Tibial artery (tissue), 4 donors: ENCODE results near the gene TMEM242.

ENCODE experiments used
- DNase-seq, 2 donors: peaks; one replicate each; pipeline ENCODE4 v3.0.0-alpha.2; 2019
- H3K27ac ChIP-seq, 2 donors: fragments of 200-600 bp; sonication (generic) in 1 of 2; 1 replicate in 1 of 2; 2 replicates in 1 of 2; pipeline ENCODE4 v1.5.1; 2018 to 2019; ENCODE audit warnings: mild to moderate bottlenecking in 1 of 2
- H3K27me3 ChIP-seq, 2 donors: fragments of 200-600 bp; sonication (generic) in 1 of 2; one replicate each; pipeline versions ENCODE4 v1.5.1 to v1.6.0; 2016 to 2019
- H3K36me3 ChIP-seq, 3 donors: fragments of 200-600 bp; sonication (generic) in 2 of 3; one replicate each; pipeline ENCODE4 v1.5.1; 2016 to 2019; ENCODE audit warnings: mild to moderate bottlenecking in 2 of 3
- H3K4me1 ChIP-seq, 4 donors: fragments of 200-600 bp; sonication (generic) in 2 of 4; 1 replicate in 3 of 4; 2 replicates in 1 of 4; pipeline ENCODE4 v1.5.1; 2016 to 2019
- H3K4me3 ChIP-seq, 2 donors: fragments of 200-600 bp; sonication (generic) in 1 of 2; 1 replicate in 1 of 2; 2 replicates in 1 of 2; pipeline ENCODE4 v1.5.1; 2018 to 2019; ENCODE audit warnings: mild to moderate bottlenecking in 2 of 2
- H3K9me3 ChIP-seq, 3 donors: fragments of 200-600 bp; sonication (generic) in 1 of 3; one replicate each; pipeline ENCODE4 v1.5.1; 2016 to 2019
- intact Hi-C: fragments of 100-400 bp; cut with DNase I; formaldehyde crosslinking; loops from one replicate; pipeline ENCODE4 v1.15.0; 2023; ENCODE audit warnings: low total_unique reads
- TF ChIP-seq, protein P1 (sequence below), 2 experiments: fragments of 200-600 bp in 1 of 2; fragments of 450-650 bp in 1 of 2; IDR thresholded peaks; one replicate each; pipeline ENCODE4 v1.5.1; 2017 to 2019; ENCODE audit warnings: antibody characterized with exemption in 2 of 2, mild to moderate bottlenecking in 1 of 2, moderate library complexity in 1 of 2

The TMEM242 gene

DNA sequence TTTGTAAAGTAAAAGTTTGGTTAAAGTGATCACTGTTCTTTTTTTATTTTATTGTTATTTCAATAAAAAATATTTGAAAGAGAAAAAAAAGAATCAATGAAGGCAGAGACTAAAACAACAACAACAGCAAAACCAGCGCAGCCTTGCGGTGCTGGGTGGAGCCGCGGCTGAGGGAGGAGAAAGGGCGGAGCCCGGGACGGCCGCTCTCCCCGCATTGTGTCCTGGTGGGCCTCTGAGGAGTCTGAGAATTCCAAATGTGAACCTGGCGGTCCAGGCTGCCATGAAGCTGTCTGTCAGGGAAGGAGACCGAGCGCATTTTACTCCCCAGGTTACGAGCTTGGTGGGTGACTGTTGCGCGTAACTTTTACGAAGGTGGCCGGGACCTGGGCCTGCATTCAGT is 43.2 kb downstream of the TMEM242 start:
- Histone ChIP-seq H3K4me3 (no peak overlapping the region), H3K4me1 (peaks cover 0 to 6% (median 4%) of the 10 kb centered on the region in 4 donors), H3K27me3 (no peaks in the 10 kb centered on the region), H3K27ac (no peak overlapping the region), H3K36me3 (no peaks in the 10 kb centered on the region), H3K9me3 (no peaks in the 10 kb centered on the region)
- DNase-seq: no peak
- TF ChIP-seq, protein P1, sequence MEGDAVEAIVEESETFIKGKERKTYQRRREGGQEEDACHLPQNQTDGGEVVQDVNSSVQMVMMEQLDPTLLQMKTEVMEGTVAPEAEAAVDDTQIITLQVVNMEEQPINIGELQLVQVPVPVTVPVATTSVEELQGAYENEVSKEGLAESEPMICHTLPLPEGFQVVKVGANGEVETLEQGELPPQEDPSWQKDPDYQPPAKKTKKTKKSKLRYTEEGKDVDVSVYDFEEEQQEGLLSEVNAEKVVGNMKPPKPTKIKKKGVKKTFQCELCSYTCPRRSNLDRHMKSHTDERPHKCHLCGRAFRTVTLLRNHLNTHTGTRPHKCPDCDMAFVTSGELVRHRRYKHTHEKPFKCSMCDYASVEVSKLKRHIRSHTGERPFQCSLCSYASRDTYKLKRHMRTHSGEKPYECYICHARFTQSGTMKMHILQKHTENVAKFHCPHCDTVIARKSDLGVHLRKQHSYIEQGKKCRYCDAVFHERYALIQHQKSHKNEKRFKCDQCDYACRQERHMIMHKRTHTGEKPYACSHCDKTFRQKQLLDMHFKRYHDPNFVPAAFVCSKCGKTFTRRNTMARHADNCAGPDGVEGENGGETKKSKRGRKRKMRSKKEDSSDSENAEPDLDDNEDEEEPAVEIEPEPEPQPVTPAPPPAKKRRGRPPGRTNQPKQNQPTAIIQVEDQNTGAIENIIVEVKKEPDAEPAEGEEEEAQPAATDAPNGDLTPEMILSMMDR (IDR thresholded peaks at IDR 0.05): no peak
- intact Hi-C loops: no loop called here

DNA sequence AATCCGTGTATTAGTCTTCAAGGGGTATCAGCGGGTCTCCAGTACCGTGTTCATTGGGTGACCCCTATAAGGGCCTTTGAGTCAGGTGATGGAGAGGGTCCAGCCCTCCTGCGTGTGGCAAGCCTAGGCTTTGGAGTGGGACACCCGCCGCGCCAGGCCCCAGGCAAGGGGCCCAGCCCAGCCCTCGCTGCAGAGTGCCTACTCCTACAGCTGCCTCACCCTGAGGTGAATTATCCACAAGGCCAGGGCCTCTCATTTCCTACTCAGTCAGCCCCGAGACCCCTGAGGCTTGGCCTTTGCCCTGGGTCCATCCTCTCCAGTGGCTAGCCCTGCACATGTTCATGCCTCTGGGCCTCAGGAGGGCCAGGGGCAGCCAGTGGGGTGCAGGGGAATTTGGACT is 45.1 kb downstream of the TMEM242 start:
- TF ChIP-seq, protein P1 (IDR thresholded peaks at IDR 0.05): no peak
- H3K36me3 ChIP-seq: no peaks in the 10 kb centered on the region
- no peak overlapping the region for H3K27ac ChIP-seq
- H3K27me3 ChIP-seq: no peaks in the 10 kb centered on the region
- intact Hi-C loops: loop anchor here (10.0 kb wide), 1 partner anchor 713 kb away; no protein-coding TSS in a partner anchor
- peak in 1 of 2 donors; percentile 12 for DNase-seq
- H3K4me1 ChIP-seq: peaks cover 0 to 21% (median 13%) of the 10 kb centered on the region in 4 donors
- no peaks in the 10 kb centered on the region for H3K9me3 ChIP-seq
- no peak overlapping the region for H3K4me3 ChIP-seq

DNA sequence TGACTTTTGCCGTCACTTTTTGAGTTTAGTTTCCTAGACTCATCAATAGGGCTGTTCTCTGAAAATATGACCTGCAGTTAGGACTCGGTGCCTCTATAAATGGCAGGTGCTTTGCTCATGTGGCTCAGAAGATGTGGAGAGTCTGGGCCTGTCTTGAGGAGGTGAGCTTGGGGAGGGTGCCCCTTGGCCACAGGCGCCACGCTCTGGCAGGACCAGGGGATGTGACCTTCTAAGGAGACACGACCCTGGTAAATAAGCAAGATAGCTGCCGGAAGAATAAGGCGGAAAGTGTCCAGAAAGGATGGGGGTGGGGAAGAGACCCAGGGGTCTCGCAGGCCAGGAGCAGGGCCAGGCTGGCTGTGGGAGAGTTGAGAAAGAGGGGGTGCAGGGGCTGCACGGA is 46.6 kb downstream of the TMEM242 start:
- no peak overlapping the region for H3K27ac ChIP-seq
- no peak for DNase-seq
- TF ChIP-seq, protein P1 (IDR thresholded peaks at IDR 0.05): no peak
- H3K9me3 ChIP-seq: no peaks in the 10 kb centered on the region
- peaks cover 0 to 35% (median 26%) of the 10 kb centered on the region in 4 donors for H3K4me1 ChIP-seq
- H3K27me3 ChIP-seq: no peaks in the 10 kb centered on the region
- no peak overlapping the region for H3K4me3 ChIP-seq
- intact Hi-C loops: loop anchor here (10.0 kb wide), 1 partner anchor 712 kb away; no protein-coding TSS in a partner anchor
- H3K36me3 ChIP-seq: no peaks in the 10 kb centered on the region

DNA sequence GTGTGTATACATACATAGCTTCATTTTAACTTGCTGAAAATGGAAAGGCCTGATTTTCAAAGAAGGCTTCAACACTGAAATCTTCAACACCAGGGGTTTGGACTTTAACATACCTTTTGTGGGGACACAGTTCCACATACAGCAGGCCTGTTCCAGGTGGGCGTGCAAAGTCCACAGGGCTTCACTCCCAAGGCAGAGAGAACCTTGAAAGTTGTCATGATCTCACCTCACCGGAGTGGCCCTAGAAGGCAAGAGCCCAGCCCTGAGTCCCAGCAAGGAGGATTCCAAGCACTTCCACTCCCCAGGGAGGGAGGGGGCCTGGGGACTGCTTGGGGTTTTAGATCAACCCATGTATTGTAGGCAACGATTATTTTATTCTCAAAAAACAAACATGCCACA is 47.2 kb downstream of the TMEM242 start:
- TF ChIP-seq, protein P1 (IDR thresholded peaks at IDR 0.05): no peak
- no peaks in the 10 kb centered on the region for H3K9me3 ChIP-seq
- H3K27ac ChIP-seq: no peak overlapping the region
- intact Hi-C loops: loop anchor here (10.0 kb wide), 1 partner anchor 711 kb away; no protein-coding TSS in a partner anchor
- H3K27me3 ChIP-seq: no peaks in the 10 kb centered on the region
- H3K4me1 ChIP-seq: peaks cover 0 to 40% (median 29%) of the 10 kb centered on the region in 4 donors
- H3K36me3 ChIP-seq: no peaks in the 10 kb centered on the region
- DNase-seq: no peak
- H3K4me3 ChIP-seq: no peak overlapping the region

DNA sequence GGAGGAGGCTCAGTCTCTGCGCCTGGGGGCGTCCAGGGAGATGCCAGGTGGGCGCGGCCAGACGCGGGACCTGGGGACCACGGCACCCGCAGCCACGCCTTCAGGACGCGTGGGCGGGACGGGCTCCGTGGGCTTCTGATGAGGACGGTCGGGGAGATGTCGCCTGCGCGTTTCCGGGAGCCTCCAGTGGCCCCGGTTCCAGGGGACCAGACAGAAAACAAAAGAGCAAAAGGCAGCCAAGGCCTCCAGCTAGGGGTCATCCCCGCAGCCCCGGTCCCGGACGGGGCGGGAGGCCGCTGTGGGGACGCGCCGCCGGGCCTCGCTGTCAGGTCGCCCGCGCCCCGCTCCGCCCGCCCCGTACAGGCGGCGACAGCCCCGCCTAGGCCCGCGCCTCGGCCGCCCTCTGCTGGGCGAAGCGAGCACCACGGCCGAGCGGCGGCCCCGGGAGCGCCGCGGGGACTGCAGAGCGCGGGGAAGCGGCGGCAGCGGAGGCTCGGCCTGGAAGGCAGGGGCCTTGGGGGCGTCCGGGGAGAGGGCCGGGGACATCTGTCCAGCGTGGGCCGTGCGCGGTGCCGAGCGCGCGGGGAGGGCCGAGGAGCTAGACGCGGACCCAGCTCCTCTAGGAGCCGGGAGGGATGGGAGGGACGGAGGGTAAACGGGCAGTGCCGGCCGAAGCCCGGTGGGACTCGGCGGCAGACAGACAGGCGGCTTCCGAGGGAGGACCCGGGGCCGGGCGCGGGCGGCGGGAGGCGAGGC is 48.7 kb downstream of the TMEM242 start:
- H3K4me3 ChIP-seq: peak overlapping the region; percentile 65 to 67
- TF ChIP-seq, protein P1 (IDR thresholded peaks at IDR 0.05): peak; percentile 67 to 98
- no peaks in the 10 kb centered on the region for H3K9me3 ChIP-seq
- intact Hi-C loops: loop anchor here (5.0 to 10.0 kb wide), 4 partner anchors 37 to 710 kb away; no protein-coding TSS in a partner anchor
- no peaks in the 10 kb centered on the region for H3K27me3 ChIP-seq
- peak; percentile 78 to 92 for DNase-seq
- peak overlapping the region; percentile 90 to 96 for H3K27ac ChIP-seq
- H3K4me1 ChIP-seq: peaks cover 0 to 43% (median 31%) of the 10 kb centered on the region in 4 donors
- H3K36me3 ChIP-seq: no peaks in the 10 kb centered on the region
